HepG2 (cell line): ENCODE data around the gene DGAT2. TPM values are rescaled to one million over a fixed set of nuclear protein-coding genes. Genes with fewer than 3 reads are reported as not detected.

ENCODE experiments used
- ADNP ChIP-seq: sonication (generic); formaldehyde crosslinking; IDR thresholded peaks from 2 replicates; pipeline ENCODE4 v1.4.0; 2020; ENCODE audit warnings: missing genetic modification reagents
- ERF ChIP-seq: IDR thresholded peaks from 2 replicates; pipeline ENCODE4 v1.6.1; 2018; ENCODE audit warnings: missing biosample characterization, missing genetic modification reagents
- GFI1 ChIP-seq: sonication (generic); formaldehyde crosslinking; IDR thresholded peaks from 2 replicates; pipeline ENCODE4 v1.5.0; 2020; ENCODE audit warnings: missing genetic modification reagents, mild to moderate bottlenecking, borderline replicate concordance
- HNF4A ChIP-seq: sonication (generic); formaldehyde crosslinking; IDR thresholded peaks from 2 replicates; pipeline ENCODE4 v1.4.0; 2020; ENCODE audit warnings: missing genetic modification reagents
- KDM1A ChIP-seq: IDR thresholded peaks from 2 replicates; pipeline ENCODE4 v1.6.1; 2016; ENCODE audit warnings: missing compliant biosample characterization
- MED1 ChIP-seq: sonication (generic); formaldehyde crosslinking; IDR thresholded peaks from 2 replicates; pipeline ENCODE4 v1.4.0; 2020; ENCODE audit warnings: missing genetic modification reagents
- NR2F2 ChIP-seq: IDR thresholded peaks from 2 replicates; pipeline ENCODE4 v1.6.1; 2012; ENCODE audit warnings: low read depth, inconsistent platforms, borderline replicate concordance
- POGZ ChIP-seq: sonication (generic); formaldehyde crosslinking; IDR thresholded peaks from 2 replicates; pipeline ENCODE4 v1.4.0; 2020; ENCODE audit warnings: mild to moderate bottlenecking, missing genetic modification reagents
- SMC3 ChIP-seq: IDR thresholded peaks from 2 replicates; pipeline ENCODE4 v1.6.1; 2011; ENCODE audit warnings: low read length, improper control_type of control experiment
- ZMYM2 ChIP-seq: sonication (generic); formaldehyde crosslinking; IDR thresholded peaks from 2 replicates; pipeline ENCODE4 v1.8.0; 2022; ENCODE audit warnings: mild to moderate bottlenecking, missing genetic modification reagents
- ZMYM3 ChIP-seq: sonication (generic); formaldehyde crosslinking; IDR thresholded peaks from 2 replicates; pipeline ENCODE4 v1.5.1; 2020; ENCODE audit warnings: mild to moderate bottlenecking, missing genetic modification reagents
- ZNF207 ChIP-seq: fragments of 450-650 bp; IDR thresholded peaks from 2 replicates; pipeline ENCODE4 v1.6.1; 2016; ENCODE audit warnings: antibody characterized with exemption, borderline replicate concordance
- polyA plus RNA-seq, 8 experiments: library from polyadenylated mRNA; depleted of rRNA in 3 of 8; stranded (reverse) in 7 of 8; unstranded in 1 of 8; fragments of >200 nt; fragmentation: Illumina TruSeq in 4 of 8; extraction: Trizol in 4 of 8; gene quantifications; 2 replicates each; pipeline versions ENCODE4 v1.2.1 to v1.2.3, GENCODE V29; 2011 to 2016; ENCODE audit warnings: low read depth in 4 of 8, missing spikeins in 1 of 8, mixed read lengths in 1 of 8; ENCODE audit not compliant: insufficient read depth in 1 of 8
- total RNA-seq, 5 experiments: library from RNA; depleted of rRNA; stranded (reverse); fragments of >200 nt; fragmentation: Illumina TruSeq; extraction: Trizol; gene quantifications; 2 replicates each; pipeline ENCODE4 v1.2.3, GENCODE V29; 2016; ENCODE audit warnings: low read depth in 1 of 5
- TF ChIP-seq, protein P1 (sequence below): sonication (generic); formaldehyde crosslinking; IDR thresholded peaks from 2 replicates; pipeline ENCODE4 v1.8.0; 2022; ENCODE audit warnings: mild to moderate bottlenecking, missing genetic modification reagents, moderate library complexity
- TF ChIP-seq, protein P2 (sequence below), 2 experiments: fragments of 450-650 bp in 1 of 2; sonication (generic) in 1 of 2; formaldehyde crosslinking; IDR thresholded peaks; 2 replicates each; pipeline versions ENCODE4 v1.5.0 to v1.8.0; 2020 to 2022; ENCODE audit warnings: mild to moderate bottlenecking in 1 of 2, missing genetic modification reagents in 1 of 2
- TF ChIP-seq, protein P3 (sequence below): sonication (generic); formaldehyde crosslinking; IDR thresholded peaks from 2 replicates; pipeline ENCODE4 v1.5.1; 2020; ENCODE audit warnings: mild to moderate bottlenecking, missing genetic modification reagents, moderate library complexity
- TF ChIP-seq, protein P4 (sequence below): sonication (generic); formaldehyde crosslinking; IDR thresholded peaks from 2 replicates; pipeline ENCODE4 v1.5.0; 2020; ENCODE audit warnings: missing genetic modification reagents, mild to moderate bottlenecking, borderline replicate concordance

Gene DGAT2
- total and polyA plus RNA-seq, 2 of the 13 experiments (the other 11 are each of a cell fraction or from before 2014, with no cell fraction given): 39.0 to 65.6 TPM

DNA sequence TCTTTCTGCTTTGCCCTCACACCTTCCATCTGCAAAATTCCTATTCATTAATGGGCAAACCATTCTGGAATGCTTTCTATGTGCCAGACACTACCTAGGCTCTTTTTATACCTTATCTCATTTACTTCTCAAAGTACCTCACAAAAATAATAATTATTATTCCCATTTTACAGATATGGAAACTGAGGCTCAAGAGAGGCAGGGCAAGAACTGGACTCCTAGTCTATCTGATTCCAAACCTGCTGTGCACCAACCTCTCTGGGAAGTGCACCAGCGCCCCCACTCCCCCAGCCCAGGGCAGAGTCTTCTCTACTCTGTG lies 826 bp upstream of the DGAT2 start (continued):
- no peak for TF ChIP-seq ZNF207
- no peak for TF ChIP-seq ERF (CRISPR knock-in tag)
- TF ChIP-seq MED1 (CRISPR knock-in tag): no peak
- peak; percentile 72; the same call in 1 of the 2 replicates for TF ChIP-seq KDM1A (CRISPR knock-in tag)
- no peak for TF ChIP-seq HNF4A
- TF ChIP-seq, protein P1, sequence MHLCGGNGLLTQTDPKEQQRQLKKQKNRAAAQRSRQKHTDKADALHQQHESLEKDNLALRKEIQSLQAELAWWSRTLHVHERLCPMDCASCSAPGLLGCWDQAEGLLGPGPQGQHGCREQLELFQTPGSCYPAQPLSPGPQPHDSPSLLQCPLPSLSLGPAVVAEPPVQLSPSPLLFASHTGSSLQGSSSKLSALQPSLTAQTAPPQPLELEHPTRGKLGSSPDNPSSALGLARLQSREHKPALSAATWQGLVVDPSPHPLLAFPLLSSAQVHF (CRISPR knock-in tag): no peak
- peak; percentile 83 for TF ChIP-seq ZMYM2 (CRISPR knock-in tag)
- TF ChIP-seq, protein P2, sequence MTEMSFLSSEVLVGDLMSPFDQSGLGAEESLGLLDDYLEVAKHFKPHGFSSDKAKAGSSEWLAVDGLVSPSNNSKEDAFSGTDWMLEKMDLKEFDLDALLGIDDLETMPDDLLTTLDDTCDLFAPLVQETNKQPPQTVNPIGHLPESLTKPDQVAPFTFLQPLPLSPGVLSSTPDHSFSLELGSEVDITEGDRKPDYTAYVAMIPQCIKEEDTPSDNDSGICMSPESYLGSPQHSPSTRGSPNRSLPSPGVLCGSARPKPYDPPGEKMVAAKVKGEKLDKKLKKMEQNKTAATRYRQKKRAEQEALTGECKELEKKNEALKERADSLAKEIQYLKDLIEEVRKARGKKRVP (CRISPR knock-in tag; IDR thresholded peaks at IDR 0.05): 0 out of 4 replicates have a peak, but pooled peaks of 1 of the 2 experiments have one; percentile 3
- TF ChIP-seq ZMYM3 (CRISPR knock-in tag): peak; percentile 86
- peak; percentile 57; the same call in 1 of the 2 replicates for TF ChIP-seq SMC3
- TF ChIP-seq, protein P3, sequence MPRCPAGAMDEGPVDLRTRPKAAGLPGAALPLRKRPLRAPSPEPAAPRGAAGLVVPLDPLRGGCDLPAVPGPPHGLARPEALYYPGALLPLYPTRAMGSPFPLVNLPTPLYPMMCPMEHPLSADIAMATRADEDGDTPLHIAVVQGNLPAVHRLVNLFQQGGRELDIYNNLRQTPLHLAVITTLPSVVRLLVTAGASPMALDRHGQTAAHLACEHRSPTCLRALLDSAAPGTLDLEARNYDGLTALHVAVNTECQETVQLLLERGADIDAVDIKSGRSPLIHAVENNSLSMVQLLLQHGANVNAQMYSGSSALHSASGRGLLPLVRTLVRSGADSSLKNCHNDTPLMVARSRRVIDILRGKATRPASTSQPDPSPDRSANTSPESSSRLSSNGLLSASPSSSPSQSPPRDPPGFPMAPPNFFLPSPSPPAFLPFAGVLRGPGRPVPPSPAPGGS (CRISPR knock-in tag): no peak
- TF ChIP-seq, protein P4, sequence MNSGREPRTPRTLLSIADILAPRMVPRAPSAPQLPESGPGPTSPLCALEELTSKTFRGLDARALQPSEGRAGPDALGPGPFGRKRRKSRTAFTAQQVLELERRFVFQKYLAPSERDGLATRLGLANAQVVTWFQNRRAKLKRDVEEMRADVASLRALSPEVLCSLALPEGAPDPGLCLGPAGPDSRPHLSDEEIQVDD (CRISPR knock-in tag): no peak
- TF ChIP-seq ADNP (CRISPR knock-in tag): peak; percentile 72; the same call in 1 of the 2 replicates
- TF ChIP-seq NR2F2: peak; percentile 16; the same call in 1 of the 2 replicates
- TF ChIP-seq GFI1: no peak
- TF ChIP-seq POGZ (CRISPR knock-in tag): no peak
